H9 (cell line): ENCODE data around the gene CASP4. TPM values are rescaled to one million over a fixed set of nuclear protein-coding genes. Genes with fewer than 3 reads are reported as not detected.

Source experiments
- DNase-seq: peaks from one replicate; pipeline ENCODE4 v3.0.0-alpha.2; 2017
- H2AFZ ChIP-seq: one replicate; pipeline ENCODE4 v1.6.1; 2013; ENCODE audit warnings: mild to moderate bottlenecking, low read length, control low read depth, moderate library complexity
- H2AK5ac ChIP-seq: 2 replicates; pipeline ENCODE4 v1.6.1; 2013; ENCODE audit warnings: low read length, control low read depth, mixed read lengths; ENCODE audit not compliant: insufficient read length
- H2BK120ac ChIP-seq: one replicate; pipeline ENCODE4 v1.6.1; 2013; ENCODE audit warnings: low read depth, mild to moderate bottlenecking, low read length, control low read depth, inconsistent platforms; ENCODE audit not compliant: poor library complexity, severe bottlenecking
- H2BK12ac ChIP-seq: 2 replicates; pipeline ENCODE4 v1.6.1; 2013; ENCODE audit warnings: low read length, control low read depth, mixed read lengths, low read depth; ENCODE audit not compliant: insufficient read length
- H2BK15ac ChIP-seq: 2 replicates; pipeline ENCODE4 v1.6.1; 2013; ENCODE audit warnings: low read depth, low read length, control low read depth
- H2BK20ac ChIP-seq: one replicate; pipeline ENCODE4 v1.6.1; 2013; ENCODE audit warnings: low read depth, mild to moderate bottlenecking, low read length, control low read depth, inconsistent platforms; ENCODE audit not compliant: poor library complexity, severe bottlenecking
- H2BK5ac ChIP-seq: 2 replicates; pipeline ENCODE4 v1.6.1; 2013; ENCODE audit warnings: low read length, control low read depth, mixed read lengths; ENCODE audit not compliant: insufficient read length
- H3K14ac ChIP-seq: 2 replicates; pipeline ENCODE4 v1.6.1; 2013; ENCODE audit warnings: low read length, control low read depth; ENCODE audit not compliant: insufficient read depth
- H3K18ac ChIP-seq: 2 replicates; pipeline ENCODE4 v1.6.1; 2013; ENCODE audit warnings: low read depth, mild to moderate bottlenecking, mixed read lengths, low read length, control low read depth; ENCODE audit not compliant: insufficient read length
- H3K23ac ChIP-seq: 2 replicates; pipeline ENCODE4 v1.6.1; 2013; ENCODE audit warnings: low read length, control low read depth, mixed read lengths, low read depth; ENCODE audit not compliant: insufficient read length
- H3K23me2 ChIP-seq: 2 replicates; pipeline ENCODE4 v1.6.1; 2013; ENCODE audit warnings: low read depth, mild to moderate bottlenecking, mixed read lengths, low read length, control low read depth; ENCODE audit not compliant: insufficient read length, poor library complexity, severe bottlenecking
- H3K27ac ChIP-seq: 2 replicates; pipeline ENCODE4 v1.5.1; 2013; ENCODE audit warnings: low read length, control low read depth, mixed read lengths, low read depth; ENCODE audit not compliant: insufficient read length
- H3K27me3 ChIP-seq: 2 replicates; pipeline ENCODE4 v1.6.1; 2013; ENCODE audit warnings: low read length, control low read depth, inconsistent platforms; ENCODE audit not compliant: insufficient read depth
- H3K4ac ChIP-seq: 2 replicates; pipeline ENCODE4 v1.6.1; 2013; ENCODE audit warnings: low read depth, mild to moderate bottlenecking, control low read depth, inconsistent platforms, low read length, moderate library complexity
- H3K4me1 ChIP-seq: 2 replicates; pipeline ENCODE4 v1.6.1; 2013; ENCODE audit warnings: low read length, control low read depth, inconsistent platforms; ENCODE audit not compliant: insufficient read depth
- H3K4me2 ChIP-seq: 2 replicates; pipeline ENCODE4 v1.6.1; 2013; ENCODE audit warnings: low read length, control low read depth, mixed read lengths; ENCODE audit not compliant: insufficient read length, insufficient read depth
- H3K56ac ChIP-seq: 2 replicates; pipeline ENCODE4 v1.6.1; 2013; ENCODE audit warnings: low read depth, mild to moderate bottlenecking, mixed read lengths, low read length, control low read depth; ENCODE audit not compliant: insufficient read length
- H3K79me1 ChIP-seq: 2 replicates; pipeline ENCODE4 v1.6.1; 2013; ENCODE audit warnings: low read depth, mild to moderate bottlenecking, moderate library complexity, low read length, control low read depth, inconsistent platforms; ENCODE audit not compliant: insufficient read depth, poor library complexity, severe bottlenecking
- H3K79me2 ChIP-seq: 2 replicates; pipeline ENCODE4 v1.6.1; 2013; ENCODE audit warnings: low read length, control low read depth, inconsistent platforms; ENCODE audit not compliant: insufficient read depth
- H3K9ac ChIP-seq: 2 replicates; pipeline ENCODE4 v1.6.1; 2013; ENCODE audit warnings: low read length, control low read depth, mixed read lengths; ENCODE audit not compliant: insufficient read length; ENCODE audit errors: extremely low read depth
- H3K9me3 ChIP-seq: one replicate; pipeline ENCODE4 v1.6.1; 2013; ENCODE audit warnings: low read depth, low read length, inconsistent platforms; ENCODE audit not compliant: control insufficient read depth
- H3T11ph ChIP-seq: one replicate; pipeline ENCODE4 v1.6.1; 2013; ENCODE audit warnings: mild to moderate bottlenecking, low read length, control low read depth, inconsistent platforms
- H4K20me1 ChIP-seq: one replicate; pipeline ENCODE4 v1.6.1; 2013; ENCODE audit not compliant: control insufficient read depth, insufficient read length, insufficient read depth
- H4K5ac ChIP-seq: 2 replicates; pipeline ENCODE4 v1.6.1; 2013; ENCODE audit warnings: low read depth, mild to moderate bottlenecking, mixed read lengths, low read length, control low read depth; ENCODE audit not compliant: insufficient read length
- H4K8ac ChIP-seq: replicated peaks from 2 replicates; pipeline ENCODE4 v1.6.1; 2013; ENCODE audit warnings: low read length, control low read depth, mixed read lengths, low read depth; ENCODE audit not compliant: insufficient read length
- H4K91ac ChIP-seq: 2 replicates; pipeline ENCODE4 v1.6.1; 2013; ENCODE audit warnings: low read depth, mild to moderate bottlenecking, moderate library complexity, mixed read lengths, low read length, control low read depth; ENCODE audit not compliant: insufficient read length
- H3K27ac Mint-ChIP-seq, 3 experiments: 2 replicates in 2 of 3; 3 replicates in 1 of 3; pipeline ENCODE4 v1.8.0; 2020 to 2021; ENCODE audit warnings: mixed read lengths in 3 of 3, mild to moderate bottlenecking in 1 of 3, moderate library complexity in 1 of 3
- H3K27me3 Mint-ChIP-seq: 2 replicates; pipeline ENCODE4 v1.8.0; 2021; ENCODE audit warnings: low read depth, mild to moderate bottlenecking, moderate library complexity, mixed read lengths
- H3K36me3 Mint-ChIP-seq, 3 experiments: 2 replicates in 2 of 3; 3 replicates in 1 of 3; pipeline ENCODE4 v1.8.0; 2020 to 2021; ENCODE audit warnings: low read depth in 3 of 3, mixed read lengths in 3 of 3; ENCODE audit not compliant: insufficient read depth in 1 of 3
- H3K4me1 Mint-ChIP-seq, 2 experiments: 2 replicates each; pipeline ENCODE4 v1.8.0; 2020; ENCODE audit warnings: mixed read lengths in 2 of 2
- H3K4me3 Mint-ChIP-seq, 2 experiments: 2 replicates in 1 of 2; 3 replicates in 1 of 2; pipeline ENCODE4 v1.8.0; 2020 to 2021; ENCODE audit warnings: mild to moderate bottlenecking in 2 of 2, mixed read lengths in 2 of 2, moderate library complexity in 1 of 2
- H3K9me3 Mint-ChIP-seq, 2 experiments: 2 replicates in 1 of 2; 3 replicates in 1 of 2; pipeline ENCODE4 v1.8.0; 2020; ENCODE audit warnings: mild to moderate bottlenecking in 2 of 2, mixed read lengths in 2 of 2, moderate library complexity in 1 of 2
- total RNA-seq: library from RNA; stranded (reverse); gene quantifications from 2 replicates; pipeline ENCODE4 v1.2.1, GENCODE V29; 2021
- TF ChIP-seq, protein P1 (sequence below): fragments of 200-600 bp; sonication (generic); conservative IDR thresholded peaks from 3 replicates; pipeline ENCODE4 v1.8.0; 2021; ENCODE audit warnings: antibody characterized with exemption, mild to moderate bottlenecking

The CASP4 gene
- total RNA-seq, 1 experiment from 2014 or later: not detected

DNA sequence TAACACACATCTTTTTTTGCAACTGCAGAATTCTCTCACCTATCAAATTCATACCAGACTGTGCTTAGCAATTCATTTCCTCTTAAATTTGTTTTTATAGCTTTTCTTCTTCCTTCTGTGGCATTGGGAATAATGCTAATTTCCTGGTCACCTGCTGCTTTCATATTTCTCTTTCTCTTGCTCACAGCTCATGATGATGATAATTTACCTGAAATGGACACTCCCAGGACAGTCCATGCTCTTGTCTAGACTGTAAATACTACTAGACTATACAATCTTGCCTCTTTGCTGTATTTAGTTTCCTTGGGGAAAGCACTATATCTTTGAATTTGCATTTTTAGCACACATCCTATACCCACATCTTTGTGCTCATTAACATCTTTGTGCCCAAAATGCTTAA is 39.1 kb upstream of the CASP4 start:
- no peak overlapping the region for H2BK120ac ChIP-seq
- H3K27me3 ChIP-seq: no peaks in the 10 kb centered on the region
- H3K14ac ChIP-seq: no peak overlapping the region
- H4K8ac ChIP-seq: no peak overlapping the region
- Mint-ChIP-seq H3K36me3 (no peaks in the 10 kb centered on the region), H3K9me3 (no peaks in the 10 kb centered on the region), H3K27ac (no peak overlapping the region), H3K27me3 (no peaks in the 10 kb centered on the region), H3K4me3 (no peak overlapping the region), H3K4me1 (0 out of 4 replicates have a peak, but pooled peaks cover 3 to 4% of the 10 kb centered on the region in 2 experiments)
- H3K18ac ChIP-seq: no peak overlapping the region
- H2BK12ac ChIP-seq: no peak overlapping the region
- no peak overlapping the region for H3K9ac ChIP-seq
- no peak overlapping the region for H3T11ph ChIP-seq
- no peak overlapping the region for H4K5ac ChIP-seq
- no peaks in the 10 kb centered on the region for H3K79me1 ChIP-seq
- H3K23ac ChIP-seq: no peak overlapping the region
- H4K91ac ChIP-seq: no peak overlapping the region
- no peaks in the 10 kb centered on the region for H3K9me3 ChIP-seq
- H3K4me1 ChIP-seq: 0 out of 2 replicates have a peak, but pooled peaks cover 2% of the 10 kb centered on the region
- H3K23me2 ChIP-seq: no peaks in the 10 kb centered on the region
- DNase-seq: no peak
- no peak overlapping the region for H2AK5ac ChIP-seq
- no peak overlapping the region for H2BK15ac ChIP-seq
- no peaks in the 10 kb centered on the region for H4K20me1 ChIP-seq
- no peak overlapping the region for H2AFZ ChIP-seq
- no peak overlapping the region for H3K4me2 ChIP-seq
- TF ChIP-seq, protein P1, sequence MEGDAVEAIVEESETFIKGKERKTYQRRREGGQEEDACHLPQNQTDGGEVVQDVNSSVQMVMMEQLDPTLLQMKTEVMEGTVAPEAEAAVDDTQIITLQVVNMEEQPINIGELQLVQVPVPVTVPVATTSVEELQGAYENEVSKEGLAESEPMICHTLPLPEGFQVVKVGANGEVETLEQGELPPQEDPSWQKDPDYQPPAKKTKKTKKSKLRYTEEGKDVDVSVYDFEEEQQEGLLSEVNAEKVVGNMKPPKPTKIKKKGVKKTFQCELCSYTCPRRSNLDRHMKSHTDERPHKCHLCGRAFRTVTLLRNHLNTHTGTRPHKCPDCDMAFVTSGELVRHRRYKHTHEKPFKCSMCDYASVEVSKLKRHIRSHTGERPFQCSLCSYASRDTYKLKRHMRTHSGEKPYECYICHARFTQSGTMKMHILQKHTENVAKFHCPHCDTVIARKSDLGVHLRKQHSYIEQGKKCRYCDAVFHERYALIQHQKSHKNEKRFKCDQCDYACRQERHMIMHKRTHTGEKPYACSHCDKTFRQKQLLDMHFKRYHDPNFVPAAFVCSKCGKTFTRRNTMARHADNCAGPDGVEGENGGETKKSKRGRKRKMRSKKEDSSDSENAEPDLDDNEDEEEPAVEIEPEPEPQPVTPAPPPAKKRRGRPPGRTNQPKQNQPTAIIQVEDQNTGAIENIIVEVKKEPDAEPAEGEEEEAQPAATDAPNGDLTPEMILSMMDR: no peak
- H3K4ac ChIP-seq: no peak overlapping the region
- H3K56ac ChIP-seq: no peak overlapping the region
- H3K79me2 ChIP-seq: no peaks in the 10 kb centered on the region
- no peak overlapping the region for H2BK5ac ChIP-seq
- H3K27ac ChIP-seq: no peak overlapping the region
- no peak overlapping the region for H2BK20ac ChIP-seq
